Activated B cell treated with CpG ODN at 0.5 μM for 24 hours (primary cell): ENCODE data around the gene FGD5. TPM values are rescaled to one million over a fixed set of nuclear protein-coding genes. Genes with fewer than 3 reads are reported as not detected.

Source experiments
- ATAC-seq: fragments of 200-7000 bp; cut with Tn5 transposase; one replicate; pipeline ENCODE4 v1.10.0; 2021; ENCODE audit warnings: low read depth, mild to moderate bottlenecking, moderate library complexity
- CTCF ChIA-PET: fragments of 350-600 bp; sonication (Branson Sonifier 250); formaldehyde crosslinking; loops from one replicate; lab custom pipeline; 2021; ENCODE audit warnings: antibody characterized with exemption; lab: Charles Lee
- POLR2A ChIA-PET: fragments of 350-600 bp; sonication (Branson Sonifier 250); formaldehyde crosslinking; loops from one replicate; lab custom pipeline; 2021; ENCODE audit warnings: antibody characterized with exemption; lab: Charles Lee
- DNase-seq: peaks from one replicate; pipeline ENCODE4 v3.0.0; 2022
- H3K27ac Mint-ChIP-seq: one replicate; pipeline ENCODE4 v1.8.0; 2020; ENCODE audit warnings: mixed read lengths
- H3K27me3 Mint-ChIP-seq: one replicate; pipeline ENCODE4 v1.8.0; 2021; ENCODE audit warnings: mixed read lengths
- H3K36me3 Mint-ChIP-seq: one replicate; pipeline ENCODE4 v1.8.0; 2021; ENCODE audit warnings: low read depth, mixed read lengths
- H3K4me1 Mint-ChIP-seq: one replicate; pipeline ENCODE4 v1.8.0; 2021; ENCODE audit warnings: mixed read lengths
- H3K4me3 Mint-ChIP-seq: one replicate; pipeline ENCODE4 v1.8.0; 2020; ENCODE audit warnings: mild to moderate bottlenecking, mixed read lengths
- H3K9me3 Mint-ChIP-seq: one replicate; pipeline ENCODE4 v1.8.0; 2020; ENCODE audit warnings: mixed read lengths
- intact Hi-C: fragments of 100-400 bp; cut with micrococcal nuclease; formaldehyde crosslinking; loops from one replicate; pipeline ENCODE4 v1.15.1; 2024
- total RNA-seq: library from RNA; stranded (reverse); gene quantifications from 2 replicates; pipeline ENCODE4 v1.2.3, GENCODE V29; 2022
- TF ChIP-seq, protein P1 (sequence below): fragments of 200-600 bp; IDR thresholded peaks from one replicate; pipeline ENCODE4 v1.8.0; 2022; ENCODE audit warnings: antibody characterized with exemption, mild to moderate bottlenecking

FGD5 gene
- total RNA-seq, 1 donor from 2014 or later: not detected

- ChIA-PET CTCF (no interaction called here), POLR2A (no interaction called here)
- no peak for ATAC-seq
These were observed 33.3 kb upstream of the FGD5 start for GRCh38 chr3:14785207-14786155.

DNA sequence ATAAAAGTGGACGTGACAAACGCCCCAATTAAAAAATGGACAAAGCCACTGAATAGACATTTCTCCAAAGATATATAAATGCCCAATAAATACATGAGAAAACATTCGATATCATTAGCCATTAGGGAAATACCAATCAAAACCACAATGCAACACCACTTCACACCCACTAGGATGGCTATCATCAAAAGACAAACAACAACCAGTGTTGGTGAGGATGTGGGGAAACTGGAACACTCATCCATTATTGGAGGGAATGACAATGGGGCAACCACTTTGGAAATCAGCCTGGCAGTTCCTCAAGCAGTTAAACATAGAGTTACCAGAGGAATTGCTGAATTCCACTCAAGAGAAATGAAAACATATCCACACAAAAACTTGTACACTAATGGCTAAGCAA, 32.4 kb upstream of the FGD5 start:
- DNase-seq: no peak
- no peak overlapping the region for H3K27ac Mint-ChIP-seq
- CTCF ChIA-PET: no interaction called here
- H3K9me3 Mint-ChIP-seq: no peaks in the 10 kb centered on the region
- POLR2A ChIA-PET: no interaction called here
- no peaks in the 10 kb centered on the region for H3K36me3 Mint-ChIP-seq
- ATAC-seq: no peak
- intact Hi-C loops: no loop called here
- TF ChIP-seq, protein P1, sequence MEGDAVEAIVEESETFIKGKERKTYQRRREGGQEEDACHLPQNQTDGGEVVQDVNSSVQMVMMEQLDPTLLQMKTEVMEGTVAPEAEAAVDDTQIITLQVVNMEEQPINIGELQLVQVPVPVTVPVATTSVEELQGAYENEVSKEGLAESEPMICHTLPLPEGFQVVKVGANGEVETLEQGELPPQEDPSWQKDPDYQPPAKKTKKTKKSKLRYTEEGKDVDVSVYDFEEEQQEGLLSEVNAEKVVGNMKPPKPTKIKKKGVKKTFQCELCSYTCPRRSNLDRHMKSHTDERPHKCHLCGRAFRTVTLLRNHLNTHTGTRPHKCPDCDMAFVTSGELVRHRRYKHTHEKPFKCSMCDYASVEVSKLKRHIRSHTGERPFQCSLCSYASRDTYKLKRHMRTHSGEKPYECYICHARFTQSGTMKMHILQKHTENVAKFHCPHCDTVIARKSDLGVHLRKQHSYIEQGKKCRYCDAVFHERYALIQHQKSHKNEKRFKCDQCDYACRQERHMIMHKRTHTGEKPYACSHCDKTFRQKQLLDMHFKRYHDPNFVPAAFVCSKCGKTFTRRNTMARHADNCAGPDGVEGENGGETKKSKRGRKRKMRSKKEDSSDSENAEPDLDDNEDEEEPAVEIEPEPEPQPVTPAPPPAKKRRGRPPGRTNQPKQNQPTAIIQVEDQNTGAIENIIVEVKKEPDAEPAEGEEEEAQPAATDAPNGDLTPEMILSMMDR: no peak
- H3K4me1 Mint-ChIP-seq: no peaks in the 10 kb centered on the region
- H3K27me3 Mint-ChIP-seq: peaks cover 35% of the 10 kb centered on the region
- no peak overlapping the region for H3K4me3 Mint-ChIP-seq

More at GRCh38 chr3:14785207-14786155, 33.3 kb upstream of the FGD5 start:
- no peak for DNase-seq
- TF ChIP-seq, protein P1: no peak
- Mint-ChIP-seq H3K27ac (no peak overlapping the region), H3K9me3 (no peaks in the 10 kb centered on the region), H3K36me3 (no peaks in the 10 kb centered on the region), H3K4me3 (no peak overlapping the region), H3K4me1 (no peaks in the 10 kb centered on the region), H3K27me3 (peaks cover 28% of the 10 kb centered on the region)
- intact Hi-C loops: no loop called here

GRCh38 chr3:14787630-14788029, 31.1 kb upstream of the FGD5 start:
- no peaks in the 10 kb centered on the region for H3K9me3 Mint-ChIP-seq
- H3K27ac Mint-ChIP-seq: no peak overlapping the region
- no peak overlapping the region for H3K4me3 Mint-ChIP-seq
- DNase-seq: no peak
- no peaks in the 10 kb centered on the region for H3K4me1 Mint-ChIP-seq
- H3K36me3 Mint-ChIP-seq: no peaks in the 10 kb centered on the region
- no peak for ATAC-seq
- CTCF ChIA-PET: no interaction called here
- POLR2A ChIA-PET: no interaction called here
- H3K27me3 Mint-ChIP-seq: peaks cover 35% of the 10 kb centered on the region
- intact Hi-C loops: no loop called here
- TF ChIP-seq, protein P1: no peak

DNA sequence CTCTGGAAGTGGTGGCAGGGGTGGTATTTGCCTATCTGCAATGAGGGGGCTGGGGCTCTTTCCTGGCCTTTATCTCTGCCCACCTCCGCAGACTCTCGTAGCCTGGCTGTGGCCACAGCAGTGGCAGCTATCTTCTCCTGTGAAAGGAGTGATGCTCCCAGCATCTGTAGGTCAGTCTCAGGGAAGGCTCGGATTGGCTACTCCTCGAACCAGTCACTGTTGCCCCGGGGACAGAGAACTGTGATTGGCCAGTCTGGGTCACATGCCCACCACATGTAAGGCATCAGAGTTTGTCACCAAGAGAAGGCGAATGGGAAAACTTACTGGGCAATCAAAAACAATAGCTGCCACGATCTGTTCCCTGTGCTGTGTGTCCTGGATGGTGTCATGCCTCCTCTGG, 30.1 kb upstream of the FGD5 start:
- H3K4me3 Mint-ChIP-seq: no peak overlapping the region

DNA sequence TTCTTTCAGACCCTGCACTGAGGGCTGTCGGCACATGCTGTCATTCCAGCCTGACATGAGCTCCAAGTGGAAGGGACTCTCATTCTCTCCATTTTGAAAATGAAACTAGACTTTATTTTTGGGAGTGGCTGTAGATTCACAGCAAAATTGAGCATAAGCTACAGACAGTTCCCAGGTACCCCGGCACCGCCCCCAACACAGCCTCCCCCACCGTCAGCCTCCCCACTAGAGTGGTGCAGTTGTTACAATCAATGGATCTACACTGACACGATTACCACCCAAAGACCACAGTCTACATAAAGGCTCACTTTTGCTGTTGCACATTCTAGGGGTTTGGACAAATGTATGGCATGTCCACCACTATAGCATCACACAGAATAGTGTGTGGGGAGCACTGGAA, 29.5 kb upstream of the FGD5 start:
- DNase-seq (no peak), ATAC-seq (no peak)
- Mint-ChIP-seq H3K36me3 (no peaks in the 10 kb centered on the region), H3K27ac (no peak overlapping the region), H3K4me1 (no peaks in the 10 kb centered on the region), H3K4me3 (no peak overlapping the region), H3K9me3 (no peaks in the 10 kb centered on the region), H3K27me3 (peaks cover 41% of the 10 kb centered on the region)
- TF ChIP-seq, protein P1: no peak
- CTCF ChIA-PET: no interaction called here
- POLR2A ChIA-PET: no interaction called here
- intact Hi-C loops: no loop called here

More for the DNA sequence above, 30.1 kb upstream of the FGD5 start:
- Mint-ChIP-seq H3K27ac (no peak overlapping the region), H3K36me3 (no peaks in the 10 kb centered on the region), H3K27me3 (peaks cover 39% of the 10 kb centered on the region), H3K9me3 (no peaks in the 10 kb centered on the region), H3K4me1 (no peaks in the 10 kb centered on the region)
- intact Hi-C loops: no loop called here
- DNase-seq (no peak), ATAC-seq (no peak)
- ChIA-PET CTCF (no interaction called here), POLR2A (no interaction called here)
- TF ChIP-seq, protein P1: no peak
